ENCODE measurements around the gene PTPRM. TPM values are rescaled to one million over a fixed set of nuclear protein-coding genes. Genes with fewer than 3 reads are reported as not detected.

PTPRM gene
- total RNA-seq, 1 experiment from 2014 or later: 1.6 TPM

- no peak for ATAC-seq
- ChIA-PET POLR2A (no interaction called here), CTCF (no interaction called here)
- Histone ChIP-seq H3K4me3 (ENCODE audit: low read depth in 2 of 2, low read length in 2 of 2) (no peak overlapping the region), H3K36me3 (ENCODE audit: control insufficient read depth, insufficient read depth, low read length) (no peaks in the 10 kb centered on the region), H3K27ac (ENCODE audit: low read length) (no peak overlapping the region), H3K9me3 (ENCODE audit: control insufficient read depth, insufficient read depth, low read depth, low read length) (no peaks in the 10 kb centered on the region), H3K27me3 (ENCODE audit: control insufficient read depth, insufficient read depth, low read length) (no peaks in the 10 kb centered on the region), H3K4me1 (ENCODE audit: control insufficient read depth, insufficient read depth, low read length) (no peaks in the 10 kb centered on the region)
- in situ Hi-C loops (cut with HindIII; ENCODE audit: low pct_unique_long_range_greater_than_20kb, low sequenced_read_pairs) (no loop called here), intact Hi-C loops (cut with micrococcal nuclease; ENCODE audit: unreplicated experiment) (no loop called here)
- no TSS peak for BruUV-seq (replicated peaks)
- DNase-seq (ENCODE audit: low read depth, low spot score): no peak
- TF ChIP-seq SIN3A (IDR thresholded peaks at IDR 0.05; ENCODE audit: borderline replicate concordance, insufficient read depth, low read depth, low read length) (no peak), CTCF (IDR thresholded peaks at IDR 0.05) (no peak), POLR2AphosphoS5 (IDR thresholded peaks at IDR 0.05; ENCODE audit: low read depth, low read length) (no peak), TCF7L2 (IDR thresholded peaks at IDR 0.05; ENCODE audit: low read depth, low read length) (no peak)
- TF ChIP-seq, protein P1, sequence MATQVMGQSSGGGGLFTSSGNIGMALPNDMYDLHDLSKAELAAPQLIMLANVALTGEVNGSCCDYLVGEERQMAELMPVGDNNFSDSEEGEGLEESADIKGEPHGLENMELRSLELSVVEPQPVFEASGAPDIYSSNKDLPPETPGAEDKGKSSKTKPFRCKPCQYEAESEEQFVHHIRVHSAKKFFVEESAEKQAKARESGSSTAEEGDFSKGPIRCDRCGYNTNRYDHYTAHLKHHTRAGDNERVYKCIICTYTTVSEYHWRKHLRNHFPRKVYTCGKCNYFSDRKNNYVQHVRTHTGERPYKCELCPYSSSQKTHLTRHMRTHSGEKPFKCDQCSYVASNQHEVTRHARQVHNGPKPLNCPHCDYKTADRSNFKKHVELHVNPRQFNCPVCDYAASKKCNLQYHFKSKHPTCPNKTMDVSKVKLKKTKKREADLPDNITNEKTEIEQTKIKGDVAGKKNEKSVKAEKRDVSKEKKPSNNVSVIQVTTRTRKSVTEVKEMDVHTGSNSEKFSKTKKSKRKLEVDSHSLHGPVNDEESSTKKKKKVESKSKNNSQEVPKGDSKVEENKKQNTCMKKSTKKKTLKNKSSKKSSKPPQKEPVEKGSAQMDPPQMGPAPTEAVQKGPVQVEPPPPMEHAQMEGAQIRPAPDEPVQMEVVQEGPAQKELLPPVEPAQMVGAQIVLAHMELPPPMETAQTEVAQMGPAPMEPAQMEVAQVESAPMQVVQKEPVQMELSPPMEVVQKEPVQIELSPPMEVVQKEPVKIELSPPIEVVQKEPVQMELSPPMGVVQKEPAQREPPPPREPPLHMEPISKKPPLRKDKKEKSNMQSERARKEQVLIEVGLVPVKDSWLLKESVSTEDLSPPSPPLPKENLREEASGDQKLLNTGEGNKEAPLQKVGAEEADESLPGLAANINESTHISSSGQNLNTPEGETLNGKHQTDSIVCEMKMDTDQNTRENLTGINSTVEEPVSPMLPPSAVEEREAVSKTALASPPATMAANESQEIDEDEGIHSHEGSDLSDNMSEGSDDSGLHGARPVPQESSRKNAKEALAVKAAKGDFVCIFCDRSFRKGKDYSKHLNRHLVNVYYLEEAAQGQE (IDR thresholded peaks at IDR 0.05; ENCODE audit: insufficient read depth in 1 of 2, low read depth in 2 of 2, low read length in 1 of 2): no peak
These were observed 476.9 kb downstream of the PTPRM start for GRCh38 chr18:8044004-8044403.

GRCh38 chr18:8045160-8045883 is 478.2 kb downstream of the PTPRM start:
- POLR2A ChIA-PET: no interaction called here
- CTCF ChIA-PET: no interaction called here
- Histone ChIP-seq H3K27ac (ENCODE audit: low read length) (no peak overlapping the region), H3K4me3 (ENCODE audit: low read depth in 2 of 2, low read length in 2 of 2) (no peak overlapping the region), H3K36me3 (ENCODE audit: control insufficient read depth, insufficient read depth, low read length) (no peaks in the 10 kb centered on the region), H3K9me3 (ENCODE audit: control insufficient read depth, insufficient read depth, low read depth, low read length) (no peaks in the 10 kb centered on the region), H3K4me1 (ENCODE audit: control insufficient read depth, insufficient read depth, low read length) (no peaks in the 10 kb centered on the region), H3K27me3 (ENCODE audit: control insufficient read depth, insufficient read depth, low read length) (no peaks in the 10 kb centered on the region)
- ATAC-seq (no peak), DNase-seq (ENCODE audit: low read depth, low spot score) (no peak)
- in situ Hi-C loops (cut with HindIII; ENCODE audit: low pct_unique_long_range_greater_than_20kb, low sequenced_read_pairs) (no loop called here), intact Hi-C loops (cut with micrococcal nuclease; ENCODE audit: unreplicated experiment) (no loop called here)
- TF ChIP-seq, protein P1 (IDR thresholded peaks at IDR 0.05; ENCODE audit: insufficient read depth in 1 of 2, low read depth in 2 of 2, low read length in 1 of 2): no peak
- TF ChIP-seq POLR2AphosphoS5 (IDR thresholded peaks at IDR 0.05; ENCODE audit: low read depth, low read length): no peak
- no peak for TF ChIP-seq CTCF (IDR thresholded peaks at IDR 0.05)
- TF ChIP-seq SIN3A (IDR thresholded peaks at IDR 0.05; ENCODE audit: borderline replicate concordance, insufficient read depth, low read depth, low read length): no peak
- TF ChIP-seq TCF7L2 (IDR thresholded peaks at IDR 0.05; ENCODE audit: low read depth, low read length): no peak
- BruUV-seq (replicated peaks): no TSS peak

Data from Panc1 (cell line).